SKM-1 treated with dmso at 0.1 percent for 144 hours (cell line): ENCODE results near the gene HERC3.

Experiments
- DNase-seq: peaks from one replicate; lab custom pipeline; 2025; ENCODE audit not compliant: unreplicated experiment; lab: John Stamatoyannopoulos, UW

The HERC3 gene

DNA sequence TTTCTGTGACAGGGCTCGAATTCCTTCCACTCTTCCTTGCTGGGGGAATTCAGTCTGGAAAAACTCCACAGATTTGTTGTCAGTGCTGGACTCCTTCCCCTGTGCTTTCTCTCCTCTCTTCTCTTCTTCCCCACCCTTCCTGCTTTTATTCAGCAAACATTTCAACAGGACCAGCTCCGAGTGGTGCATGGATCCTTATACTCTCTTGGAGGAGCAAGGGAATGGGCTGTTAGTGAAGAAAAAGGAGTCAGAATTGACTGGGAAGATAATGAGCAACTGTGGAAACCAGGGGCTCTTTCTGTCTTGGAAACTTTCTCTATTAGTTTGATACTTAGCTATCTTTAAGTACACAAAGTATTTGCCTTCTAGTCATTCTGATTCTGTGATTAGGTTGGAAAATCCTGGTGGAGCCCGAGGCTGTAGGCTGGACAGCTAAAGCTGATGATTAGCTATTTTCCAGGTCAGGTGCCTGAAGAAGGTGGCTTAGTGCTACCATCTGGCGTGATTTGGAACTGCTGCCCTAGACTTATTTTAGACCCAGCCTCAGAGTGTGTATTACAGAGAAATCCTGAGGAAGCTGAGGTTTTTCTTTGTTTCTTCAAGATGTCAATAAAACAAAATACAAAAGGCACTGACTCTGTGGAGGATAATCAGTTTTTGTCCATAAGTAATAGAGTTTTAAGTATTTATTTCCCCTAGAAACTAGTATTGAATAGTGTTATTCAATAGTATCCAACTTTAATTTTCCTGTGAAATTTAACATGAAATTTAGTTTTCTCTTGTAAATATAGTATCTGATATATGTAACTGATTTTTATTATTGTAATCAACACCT lies 67.0 kb downstream of the HERC3 start:
- DNase-seq, result peak; percentile 2

DNA sequence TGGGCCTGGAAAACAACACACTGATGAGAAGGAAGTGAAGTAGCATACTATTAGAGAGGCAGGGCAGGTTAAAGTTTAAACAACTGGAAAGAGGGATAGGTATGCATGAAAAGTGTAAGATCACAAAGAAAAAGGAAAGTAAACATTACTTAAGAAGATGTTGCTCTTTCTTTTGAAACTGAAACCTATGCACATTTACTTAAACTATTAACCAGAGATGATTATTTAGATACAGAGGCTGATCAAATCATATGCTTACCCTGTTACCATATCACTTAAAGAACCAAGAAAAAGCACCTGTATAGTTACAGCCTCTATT lies 67.6 kb downstream of the HERC3 start:
- no peak for DNase-seq

DNA sequence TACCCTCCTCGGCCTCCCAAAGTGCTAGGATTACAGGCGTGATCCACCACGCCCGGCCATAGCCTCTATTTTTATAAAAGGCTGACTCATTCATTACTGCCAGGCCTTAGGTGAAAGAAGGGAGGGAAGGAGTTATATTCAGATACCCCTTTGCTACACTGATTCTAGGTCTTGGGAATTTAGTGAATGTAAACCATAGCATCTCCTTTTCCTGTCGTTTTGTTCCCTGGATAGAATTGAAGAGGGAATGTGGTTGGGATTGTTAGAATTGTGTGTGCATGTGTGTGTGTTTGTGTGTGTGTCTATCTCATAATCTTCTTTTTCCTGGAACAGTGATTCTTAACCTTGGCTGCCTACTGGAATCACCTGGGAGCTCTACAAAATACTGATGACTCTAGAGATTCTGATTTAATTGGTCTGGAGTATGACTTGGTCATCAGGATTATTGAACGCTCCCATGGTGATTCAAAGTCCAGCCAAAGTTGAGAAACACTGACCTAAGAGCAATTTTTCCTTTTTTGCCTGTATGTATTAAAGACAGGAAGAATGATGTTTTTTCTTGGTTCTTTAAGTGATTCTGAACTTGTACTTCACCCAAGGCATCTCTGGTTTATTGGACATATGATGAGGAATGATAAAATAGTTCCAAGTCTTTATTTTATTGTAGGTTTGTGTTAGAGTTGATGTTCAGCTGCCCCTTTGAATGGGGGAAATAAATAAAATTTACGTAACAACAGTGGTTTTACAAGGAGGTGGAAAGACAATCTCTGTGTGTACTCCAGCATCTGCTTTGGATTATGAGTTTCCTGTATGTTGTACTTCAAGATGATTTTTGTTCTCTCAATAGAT lies 68.4 kb downstream of the HERC3 start:
- DNase-seq, result no peak

DNA sequence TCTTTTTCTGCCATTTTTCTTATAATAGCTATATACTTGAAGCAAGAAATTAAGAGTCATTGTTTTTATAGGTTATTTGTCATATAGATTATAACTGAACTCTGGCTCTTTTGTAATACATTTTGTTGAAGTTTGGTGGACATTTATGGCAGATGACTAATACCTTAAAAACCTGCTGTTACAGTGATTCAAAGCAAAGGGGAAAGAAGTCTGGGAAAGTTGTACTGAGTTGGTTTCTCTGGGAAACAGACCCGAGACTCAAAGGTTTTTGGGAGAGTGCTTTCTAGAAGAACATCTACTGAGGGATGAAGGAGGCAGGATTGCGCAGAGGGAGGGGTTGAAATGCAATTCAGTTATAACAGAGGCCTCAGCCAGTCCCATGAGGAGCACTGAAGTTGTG lies 69.5 kb downstream of the HERC3 start:
- no peak for DNase-seq

DNA sequence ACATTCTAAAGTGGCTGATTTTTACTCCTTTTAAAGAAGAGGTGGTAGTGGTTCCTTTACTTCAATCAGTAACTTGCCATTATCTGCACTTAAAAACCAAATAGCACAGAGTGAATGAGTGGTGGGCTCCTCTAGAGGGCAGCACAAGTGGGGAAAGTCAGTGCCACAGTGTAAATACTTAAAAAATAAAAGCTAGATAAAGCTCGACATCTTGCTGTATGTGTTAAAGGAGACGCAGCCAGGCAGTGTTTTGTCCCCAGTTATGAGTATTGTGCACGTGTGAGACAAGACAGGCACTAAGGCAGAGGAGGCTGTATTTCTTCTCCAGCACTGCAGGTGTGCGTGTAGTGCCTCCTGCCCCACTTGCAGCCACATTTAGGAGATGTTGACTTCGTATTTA lies 80.7 kb downstream of the HERC3 start:
- DNase-seq, result peak; percentile 4

DNA sequence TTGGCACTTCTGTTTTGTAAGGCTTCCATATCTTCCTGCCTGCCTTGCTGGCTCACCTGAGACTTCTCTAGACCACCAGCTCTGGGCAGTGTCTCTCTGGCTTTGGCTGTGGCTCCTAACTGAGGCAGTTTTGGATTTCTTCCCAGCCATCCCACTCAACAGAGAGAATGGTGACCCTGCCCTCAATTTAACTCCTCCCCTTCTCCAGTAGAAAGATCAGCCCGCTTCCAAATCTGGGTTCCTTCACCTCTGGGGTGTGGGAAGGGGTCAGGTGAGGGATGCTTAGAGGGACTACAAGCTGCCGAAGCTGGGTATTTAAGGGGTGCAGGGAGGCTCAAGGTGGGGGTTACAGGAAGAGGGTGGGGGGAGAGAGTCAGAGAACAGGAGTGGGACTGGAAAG lies 81.6 kb downstream of the HERC3 start:
- no peak for DNase-seq

DNA sequence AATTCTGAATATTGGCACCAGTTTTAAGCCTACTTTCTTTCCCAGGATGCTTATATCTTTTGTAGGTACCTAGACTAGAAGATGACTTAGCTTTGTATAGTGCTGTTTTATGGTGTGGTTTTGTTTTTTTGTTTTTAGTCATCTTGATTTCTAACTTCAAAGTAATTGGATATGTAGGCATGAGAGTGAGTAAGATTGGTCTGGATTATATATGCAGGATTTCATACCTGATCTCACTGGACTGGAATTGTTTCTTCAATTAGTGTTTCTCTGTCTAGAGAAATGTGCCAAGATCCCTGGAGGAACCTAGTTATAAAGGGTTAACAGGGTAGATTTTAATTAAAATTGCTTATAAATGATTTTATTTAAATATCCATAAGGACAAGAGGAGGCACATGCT lies 82.3 kb downstream of the HERC3 start:
- DNase-seq, result no peak

DNA sequence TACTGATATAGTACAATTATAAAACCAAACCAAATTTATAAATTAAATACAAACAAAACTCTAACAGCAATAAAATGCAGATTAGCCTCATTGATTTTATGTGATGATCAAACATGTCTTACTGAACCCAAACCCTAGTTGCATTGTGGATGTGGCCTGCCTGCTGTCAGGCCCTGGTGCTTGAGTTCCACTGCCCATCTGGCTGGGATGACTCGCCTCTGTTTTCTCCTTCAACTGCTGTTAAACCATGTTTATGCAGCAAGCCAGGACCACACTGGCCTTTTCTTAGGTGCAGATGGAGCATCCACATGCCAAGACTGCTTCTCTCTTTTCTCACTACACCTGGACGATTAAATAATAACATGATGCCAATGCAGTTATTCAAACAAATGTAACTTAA lies 82.7 kb downstream of the HERC3 start:
- DNase-seq, result no peak

DNA sequence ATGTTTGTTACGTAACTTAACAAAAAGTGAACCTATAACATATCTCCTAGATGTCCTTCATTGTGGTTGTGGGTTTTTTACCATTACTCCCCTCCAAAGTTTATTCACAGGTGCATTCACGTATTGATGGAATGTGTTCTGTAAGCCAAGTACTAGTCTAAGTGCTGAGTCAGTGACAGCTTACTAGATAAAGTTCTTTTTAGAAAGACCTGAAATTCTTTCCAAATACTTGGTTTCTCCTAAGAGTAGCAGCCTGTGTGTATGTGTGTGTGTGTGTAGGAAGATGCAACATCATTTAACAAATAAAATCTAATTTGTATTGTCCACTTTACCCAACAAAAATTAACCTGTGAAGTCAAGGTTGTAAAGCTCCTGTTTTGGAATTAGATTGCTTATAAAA lies 83.3 kb downstream of the HERC3 start:
- DNase-seq, result no peak

DNA sequence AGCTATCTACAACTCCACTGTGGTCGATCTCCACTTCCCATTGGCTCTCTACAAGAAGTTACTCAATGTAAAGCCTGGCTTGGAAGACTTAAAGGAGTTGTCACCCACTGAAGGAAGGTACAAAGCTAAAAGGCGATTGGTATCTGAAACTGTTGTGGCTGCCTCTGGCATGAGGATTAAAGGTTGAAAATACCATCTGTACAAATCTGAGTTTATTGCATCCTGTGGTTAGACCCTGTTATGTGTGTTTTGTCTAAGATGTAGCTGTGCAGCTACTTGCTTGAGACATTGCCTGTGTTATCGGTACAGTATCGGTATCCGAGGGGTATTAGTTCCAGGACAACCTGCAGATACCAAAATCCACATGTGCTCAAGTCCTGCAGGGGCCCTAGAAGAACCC lies 88.9 kb downstream of the HERC3 start:
- DNase-seq, result no peak

DNA sequence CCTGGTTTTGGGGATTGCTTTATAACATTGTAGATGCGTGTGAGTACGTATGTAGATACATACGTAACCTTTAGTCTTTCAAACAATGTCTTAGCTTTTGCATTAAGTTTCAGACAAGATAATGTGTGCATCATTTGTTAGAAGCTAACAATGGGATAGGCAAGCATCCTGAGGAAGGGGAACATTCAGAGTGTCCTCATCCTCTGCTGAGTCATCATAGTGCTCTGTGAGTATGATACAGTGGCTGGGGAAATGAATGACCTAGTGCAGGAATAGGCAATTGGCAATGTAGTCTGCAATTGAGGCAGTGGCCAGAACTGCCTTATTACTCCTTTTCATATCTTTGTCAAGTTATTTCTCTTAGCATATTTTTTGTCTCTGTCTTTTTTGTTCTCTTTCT lies 98.1 kb downstream of the HERC3 start:
- no peak for DNase-seq

DNA sequence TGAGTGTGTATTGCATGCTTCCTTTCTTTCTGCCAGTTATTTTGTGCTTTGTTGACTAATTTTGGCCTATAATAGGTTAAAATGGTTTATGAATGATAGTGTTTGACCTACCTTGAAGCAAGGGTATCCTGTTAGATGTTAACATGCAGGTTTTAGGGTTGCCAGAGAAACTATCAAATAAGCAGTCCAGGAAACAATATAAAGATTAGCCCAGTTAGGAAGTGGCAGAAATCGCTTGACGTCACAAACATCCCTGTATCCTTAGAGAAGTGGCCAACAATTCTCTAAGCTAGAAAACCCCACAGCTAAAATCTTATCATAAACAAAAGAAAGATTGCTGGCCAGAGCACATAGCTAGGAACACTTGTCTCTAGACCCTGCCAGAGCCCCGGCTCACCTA lies 101.5 kb downstream of the HERC3 start:
- no peak for DNase-seq

DNA sequence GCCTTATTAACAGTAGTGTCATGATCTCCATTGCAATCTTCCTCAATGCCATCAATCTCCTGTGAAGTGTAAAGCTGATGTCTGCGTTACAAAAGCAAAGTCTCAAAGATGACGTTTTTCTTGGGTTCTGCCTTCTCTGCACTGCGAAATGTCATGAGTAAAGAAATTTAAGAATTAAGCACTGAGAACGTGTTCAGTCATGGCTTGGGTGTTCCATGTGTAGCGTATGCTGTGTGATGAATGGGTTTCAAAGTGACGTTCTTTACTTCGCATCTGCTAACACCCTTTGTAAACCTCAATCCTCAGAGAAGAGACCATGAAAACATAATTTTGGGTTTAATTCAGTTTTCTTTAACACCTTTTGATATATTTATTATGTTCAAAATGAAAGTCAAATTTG lies 104.3 kb downstream of the HERC3 start:
- no peak for DNase-seq

DNA sequence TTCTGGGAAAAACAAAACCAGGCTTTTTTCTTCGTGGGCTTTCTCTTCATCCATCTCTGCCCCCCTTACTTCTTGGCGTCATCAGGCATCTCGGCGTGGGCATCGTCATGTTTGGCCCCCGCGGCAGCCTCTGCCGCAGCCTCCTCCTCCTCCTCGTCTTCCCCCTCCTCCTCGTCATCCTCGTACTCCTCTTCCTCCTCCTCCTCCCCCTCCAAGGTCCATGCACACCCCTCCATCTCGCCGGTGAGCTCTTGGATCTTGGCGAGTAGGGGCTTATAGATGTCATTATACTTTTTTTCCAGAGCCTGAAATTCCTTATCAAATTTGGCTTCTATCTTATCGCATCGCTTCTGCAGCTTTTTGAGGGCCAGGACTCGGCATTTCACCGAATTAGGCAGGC lies 104.9 kb downstream of the HERC3 start:
- DNase-seq, result no peak

DNA sequence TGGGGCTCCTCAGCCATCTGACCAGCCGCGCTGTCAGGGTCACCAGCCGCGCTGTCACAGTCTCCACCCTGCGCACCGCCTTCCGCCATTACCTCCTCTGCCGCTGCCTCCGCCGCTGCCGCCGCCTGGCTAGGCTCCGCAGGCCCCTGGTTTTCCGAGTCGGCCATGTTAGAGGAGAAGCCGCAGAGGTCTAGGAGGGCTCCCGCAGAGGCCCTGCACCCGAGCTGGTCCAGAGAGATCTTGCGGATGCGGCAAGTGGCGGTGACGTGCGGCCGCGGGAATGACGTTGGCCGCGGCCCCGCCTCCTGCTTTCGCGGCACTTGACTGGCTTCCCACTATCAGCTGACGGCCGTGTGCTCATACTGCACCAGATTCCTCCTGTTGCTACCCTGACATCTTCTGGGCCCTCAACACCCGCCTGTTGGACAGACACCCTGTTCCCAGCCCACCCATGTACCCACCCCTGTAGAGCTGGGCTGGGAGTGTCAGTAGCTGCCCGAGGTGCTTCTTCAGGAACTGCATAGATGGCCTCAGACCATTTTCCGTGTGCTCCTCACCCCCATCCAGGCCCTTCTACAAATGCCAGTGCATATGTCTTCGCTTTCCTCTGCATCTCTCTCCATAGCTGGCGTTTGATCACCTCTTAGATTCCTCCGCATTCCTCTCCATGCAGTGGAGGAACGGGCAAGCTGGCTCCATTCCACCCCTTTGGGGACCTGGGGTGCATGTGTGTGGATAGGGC lies 105.5 kb downstream of the HERC3 start, which contains the start of gene NAP1L5:
Gene NAP1L5 (minus strand): TSS at position 242 of the 742 bp plus-strand sequence. CDS start 75 bp downstream, at position 167.
- DNase-seq, result peak; percentile 7

DNA sequence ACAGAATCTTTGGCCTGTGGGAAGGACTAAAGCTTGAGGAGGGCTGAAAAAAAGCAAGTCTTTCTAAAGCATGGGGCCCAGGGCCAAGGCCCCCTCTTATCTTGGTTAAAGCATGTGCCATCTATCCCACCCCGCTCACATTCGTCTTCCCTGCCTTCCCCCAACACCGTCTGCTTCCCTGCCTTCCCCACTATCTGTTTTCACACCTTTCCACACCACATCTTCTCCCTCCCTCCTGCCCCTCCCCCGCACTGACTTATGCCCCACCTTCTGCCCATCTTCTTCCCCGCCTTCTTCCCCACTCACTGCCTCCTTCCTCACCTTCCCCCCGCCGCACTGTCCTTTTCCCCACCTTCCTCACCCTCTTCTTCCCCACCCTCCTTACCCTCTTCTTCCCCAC lies 106.2 kb downstream of the HERC3 start:
- DNase-seq, result no peak

DNA sequence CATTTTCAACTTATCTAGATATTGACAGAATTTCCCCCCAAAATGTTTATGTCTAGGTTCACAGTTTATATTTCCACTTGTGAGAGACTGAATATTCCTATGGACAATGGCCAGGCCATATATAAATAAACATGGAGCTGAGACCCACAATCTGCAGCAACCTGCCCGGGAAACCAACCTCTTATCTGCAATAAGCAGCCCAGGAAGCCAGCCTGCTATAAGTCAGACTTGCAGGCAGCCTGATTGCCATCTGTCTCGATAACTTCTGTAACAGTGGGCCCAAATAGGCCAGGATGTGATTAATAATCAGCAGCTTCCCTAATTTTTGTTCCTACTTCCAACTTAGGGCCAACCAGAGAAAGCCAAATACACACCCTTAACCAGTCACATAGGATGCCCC lies 110.5 kb downstream of the HERC3 start:
- no peak for DNase-seq

DNA sequence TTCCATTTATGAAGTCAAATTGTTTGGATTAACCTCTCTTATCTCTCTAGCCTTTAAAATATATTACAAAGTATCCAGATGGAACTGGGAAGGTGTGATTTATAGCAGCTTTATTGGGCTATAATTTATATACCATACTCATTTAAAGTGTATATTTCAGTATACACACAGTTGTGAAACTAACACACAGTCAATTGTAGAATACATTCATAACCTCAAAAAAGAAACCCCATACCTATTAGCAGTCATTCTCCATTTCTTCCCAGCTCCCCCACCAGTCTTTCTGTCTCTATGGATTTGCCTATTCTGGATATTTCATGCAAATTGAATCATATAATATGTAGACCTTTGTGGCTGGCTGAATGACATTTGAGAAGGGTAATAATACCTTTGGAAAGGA lies 112.9 kb downstream of the HERC3 start:
- no peak for DNase-seq

DNA sequence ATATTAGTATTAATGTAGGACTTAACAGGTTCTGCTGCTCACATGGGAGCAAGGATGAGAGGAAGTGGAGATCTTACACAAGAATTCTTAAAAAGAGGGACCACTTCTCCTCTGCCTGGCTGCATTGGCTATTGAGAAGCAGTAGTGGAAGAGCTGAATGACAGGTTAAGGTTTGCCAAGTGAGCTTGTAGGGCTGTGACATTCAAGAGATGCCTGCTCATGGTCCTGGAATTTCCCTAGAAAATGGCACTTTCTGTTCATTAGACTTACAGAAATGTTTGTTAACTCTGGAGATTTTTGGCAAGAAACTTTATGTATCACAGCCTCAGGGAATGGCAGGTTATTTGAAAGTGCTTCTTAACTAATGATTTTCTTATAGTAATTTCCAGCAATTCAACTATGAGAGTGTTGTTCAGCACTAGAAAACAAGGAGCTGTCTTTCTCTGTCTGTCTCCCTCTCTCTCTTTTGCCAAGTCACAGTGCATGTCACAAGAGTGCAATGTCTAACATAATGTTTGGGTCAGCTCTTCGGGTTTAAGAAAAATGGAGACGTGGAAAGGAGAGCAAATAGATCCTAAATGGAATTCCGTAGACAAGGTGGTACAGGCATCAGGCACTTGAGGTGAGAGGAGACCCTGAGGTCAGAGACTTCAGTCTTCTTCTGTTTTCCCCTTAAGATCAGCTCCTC lies 113.7 kb downstream of the HERC3 start:
- DNase-seq, result no peak

DNA sequence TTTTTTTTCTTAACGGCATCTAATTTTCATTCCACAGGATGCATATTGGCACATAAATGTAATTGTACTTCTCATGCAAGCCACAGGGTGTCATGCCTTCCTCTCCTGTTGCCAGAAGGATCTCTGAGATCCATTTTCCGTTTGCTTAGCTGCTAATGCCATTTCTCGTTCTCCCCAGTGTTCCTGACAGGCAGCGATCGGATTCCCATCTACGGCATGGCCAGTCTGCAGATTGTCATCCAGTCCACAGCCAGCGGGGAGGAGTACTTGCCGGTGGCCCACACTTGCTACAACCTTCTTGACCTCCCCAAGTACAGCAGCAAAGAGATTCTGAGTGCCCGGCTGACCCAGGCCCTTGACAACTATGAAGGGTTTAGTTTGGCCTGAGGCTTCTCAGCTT lies 114.3 kb downstream of the HERC3 start:
- no peak for DNase-seq

DNA sequence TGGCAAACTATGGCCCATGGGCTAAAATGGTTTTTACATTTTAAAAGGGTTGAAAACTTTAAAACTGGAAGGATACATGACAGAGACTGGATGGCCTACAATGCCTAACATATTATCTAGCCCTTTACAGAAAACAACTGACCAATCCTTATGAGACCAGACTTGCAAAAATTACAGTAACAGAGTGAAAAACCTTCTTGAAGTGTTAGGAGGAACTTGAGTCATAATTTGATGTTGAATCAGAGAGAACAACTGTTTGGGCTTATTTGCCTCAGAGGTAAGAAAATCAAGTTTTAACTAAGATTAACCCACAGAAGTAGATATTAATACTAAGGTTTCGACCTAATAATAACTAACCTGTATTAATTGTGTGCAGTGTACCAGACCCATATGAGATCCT lies 117.7 kb downstream of the HERC3 start:
- DNase-seq, result no peak
